ENCODE data around the gene ATP5PD.
"Not testable (repeated sequence)": the region's sequence is repeated elsewhere in the genome, so short reads cannot be mapped to it uniquely, and the experiment has no call there.

Gene ATP5PD

DNA sequence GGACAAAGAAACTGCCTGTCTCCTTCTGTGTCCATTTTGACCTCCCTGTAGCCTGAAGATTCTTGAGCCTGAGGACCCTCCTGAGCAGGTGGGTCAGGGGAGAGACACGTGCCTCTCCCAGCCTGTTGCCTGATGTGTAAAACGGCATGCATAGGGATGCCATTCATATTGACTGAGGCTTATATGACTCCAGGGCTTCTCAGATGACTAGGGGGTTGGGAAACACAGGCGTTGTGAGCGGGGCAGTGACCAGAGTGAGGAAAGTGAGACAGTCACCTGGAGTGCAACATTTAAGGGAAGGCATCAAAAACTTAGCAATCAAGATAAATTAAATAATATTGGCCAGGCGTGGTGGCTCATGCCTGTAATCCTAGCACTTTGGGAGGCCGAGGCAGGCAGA lies 35.9 kb upstream of the ATP5PD start:
- no peaks in the 10 kb centered on the region for H3K9me3 Mint-ChIP-seq
- H3K27me3 Mint-ChIP-seq: peaks cover 5% of the 10 kb centered on the region
- H3K4me3 Mint-ChIP-seq: no peak overlapping the region
- H3K27ac Mint-ChIP-seq: no peak overlapping the region
- no peak for ATAC-seq (ENCODE audit: low read depth)
- no peak for DNase-seq (ENCODE audit: low spot score in 2 of 2)
- no peaks in the 10 kb centered on the region for H3K36me3 Mint-ChIP-seq
- H3K4me1 Mint-ChIP-seq: peaks cover 14% of the 10 kb centered on the region

DNA sequence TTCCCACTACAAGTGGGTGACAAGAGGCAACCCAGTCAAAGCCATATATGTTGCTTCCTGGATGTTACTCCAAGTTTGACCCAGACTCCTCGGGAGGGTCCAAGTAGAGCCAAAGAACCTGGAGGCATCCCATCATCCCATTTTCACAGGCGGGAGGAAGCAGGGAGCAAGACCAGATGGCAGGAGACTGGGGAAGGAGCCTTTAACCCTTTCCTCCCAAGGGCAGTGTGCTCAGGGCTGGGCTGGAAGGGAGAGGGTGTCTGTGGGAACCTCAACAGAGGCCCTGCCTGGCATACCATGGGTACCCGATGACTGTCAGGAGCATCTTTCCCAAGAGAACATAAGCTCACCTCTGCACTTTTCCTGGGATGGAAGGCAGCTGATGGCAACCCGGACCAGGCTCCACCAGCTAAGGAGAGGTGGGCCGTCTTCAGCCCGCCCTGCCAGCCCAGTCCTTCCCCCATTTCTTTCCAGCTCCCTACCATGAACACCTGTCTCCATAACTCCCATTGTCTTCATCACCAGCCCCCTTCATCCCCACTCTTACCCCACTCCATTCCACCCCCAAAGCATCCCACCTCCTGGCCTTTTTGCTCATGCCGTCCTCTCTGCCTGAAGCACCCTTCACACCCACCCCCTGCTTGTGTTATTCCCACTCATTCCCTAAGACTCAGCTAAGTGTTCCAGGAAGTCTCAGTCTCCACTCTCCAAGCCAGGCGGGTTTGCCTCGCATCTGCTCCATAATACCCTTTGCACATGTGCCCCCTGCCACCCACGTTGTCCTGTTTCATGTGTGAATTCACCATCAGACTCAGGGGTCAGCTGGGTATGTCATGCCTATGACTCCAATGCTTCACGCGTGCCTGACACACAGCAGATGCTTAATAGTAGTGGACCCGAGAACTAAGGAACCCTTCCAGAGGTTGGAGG lies 35.1 kb upstream of the ATP5PD start:
- ATAC-seq (ENCODE audit: low read depth) (no peak), DNase-seq (ENCODE audit: low spot score in 2 of 2) (no peak)
- H3K36me3 Mint-ChIP-seq: no peaks in the 10 kb centered on the region
- no peak overlapping the region for H3K27ac Mint-ChIP-seq
- H3K4me3 Mint-ChIP-seq: no peak overlapping the region
- H3K27me3 Mint-ChIP-seq: peaks cover 5% of the 10 kb centered on the region
- H3K4me1 Mint-ChIP-seq: peaks cover 11% of the 10 kb centered on the region
- H3K9me3 Mint-ChIP-seq: no peaks in the 10 kb centered on the region

DNA sequence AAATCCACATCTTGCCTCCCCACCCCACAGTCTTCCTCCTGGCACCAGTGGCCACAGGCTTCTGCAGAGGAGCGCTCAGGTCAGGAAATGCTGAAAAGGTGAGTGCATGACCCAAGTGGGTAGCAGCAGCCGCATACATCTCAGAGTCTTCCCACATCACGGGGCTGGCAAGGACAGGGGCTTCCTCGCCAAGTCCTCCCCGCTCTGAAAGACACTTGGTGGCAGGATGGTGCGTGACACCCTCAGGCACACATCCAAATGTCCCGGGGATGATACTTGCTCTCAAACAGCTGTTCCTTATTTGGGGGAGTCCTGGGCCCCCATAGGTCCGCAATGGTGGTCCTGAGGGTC lies 32.2 kb upstream of the ATP5PD start:
- no peaks in the 10 kb centered on the region for H3K9me3 Mint-ChIP-seq
- peaks cover 9% of the 10 kb centered on the region for H3K4me1 Mint-ChIP-seq
- no peaks in the 10 kb centered on the region for H3K36me3 Mint-ChIP-seq
- no peak for ATAC-seq (ENCODE audit: low read depth)
- no peak overlapping the region for H3K4me3 Mint-ChIP-seq
- peaks cover 4% of the 10 kb centered on the region for H3K27me3 Mint-ChIP-seq
- no peak overlapping the region for H3K27ac Mint-ChIP-seq
- DNase-seq (ENCODE audit: low spot score in 2 of 2): no peak

DNA sequence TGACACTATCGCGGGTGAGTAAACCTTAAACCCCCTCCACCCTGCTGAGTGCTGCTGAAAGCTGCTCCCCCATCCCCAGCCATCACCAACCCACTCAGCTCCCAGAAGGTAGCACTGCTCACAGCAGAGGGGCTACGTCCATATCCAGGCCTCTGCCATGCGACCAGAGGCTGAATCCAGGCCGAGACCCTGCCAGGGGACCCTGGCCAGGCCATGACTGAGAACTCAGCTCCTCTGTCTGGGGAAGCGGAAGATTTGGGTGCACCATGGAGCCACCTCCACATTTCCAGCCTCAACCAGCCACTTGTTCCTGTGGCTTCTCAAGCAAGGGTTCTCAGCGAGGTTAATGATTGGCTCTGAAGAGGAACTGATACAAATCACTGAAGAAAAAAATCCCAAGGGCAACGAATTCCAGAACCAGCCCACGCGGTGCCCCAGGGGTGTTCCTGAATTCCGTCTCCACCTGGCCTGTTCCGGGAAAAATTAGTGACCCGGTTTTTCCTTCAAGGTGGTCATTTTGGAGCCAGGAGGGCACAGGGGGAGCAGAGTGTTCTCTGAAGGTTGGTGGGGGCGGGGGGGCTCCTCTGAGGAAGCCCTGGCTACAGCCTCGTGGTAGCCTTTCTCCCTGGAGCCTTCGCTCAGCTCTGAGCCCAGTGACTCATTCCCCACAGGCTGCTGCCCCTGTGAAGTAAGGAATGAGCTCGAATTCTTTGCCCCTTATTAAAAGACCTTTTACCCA lies 31.7 kb upstream of the ATP5PD start:
- peak overlapping the region; percentile 85 for H3K4me3 Mint-ChIP-seq
- H3K9me3 Mint-ChIP-seq: no peaks in the 10 kb centered on the region
- ATAC-seq (ENCODE audit: low read depth): peak; percentile 34
- no peak for DNase-seq (ENCODE audit: low spot score in 2 of 2)
- peaks cover 4% of the 10 kb centered on the region for H3K27me3 Mint-ChIP-seq
- H3K4me1 Mint-ChIP-seq: peaks cover 9% of the 10 kb centered on the region
- peak overlapping the region; percentile 83 for H3K27ac Mint-ChIP-seq
- no peaks in the 10 kb centered on the region for H3K36me3 Mint-ChIP-seq

DNA sequence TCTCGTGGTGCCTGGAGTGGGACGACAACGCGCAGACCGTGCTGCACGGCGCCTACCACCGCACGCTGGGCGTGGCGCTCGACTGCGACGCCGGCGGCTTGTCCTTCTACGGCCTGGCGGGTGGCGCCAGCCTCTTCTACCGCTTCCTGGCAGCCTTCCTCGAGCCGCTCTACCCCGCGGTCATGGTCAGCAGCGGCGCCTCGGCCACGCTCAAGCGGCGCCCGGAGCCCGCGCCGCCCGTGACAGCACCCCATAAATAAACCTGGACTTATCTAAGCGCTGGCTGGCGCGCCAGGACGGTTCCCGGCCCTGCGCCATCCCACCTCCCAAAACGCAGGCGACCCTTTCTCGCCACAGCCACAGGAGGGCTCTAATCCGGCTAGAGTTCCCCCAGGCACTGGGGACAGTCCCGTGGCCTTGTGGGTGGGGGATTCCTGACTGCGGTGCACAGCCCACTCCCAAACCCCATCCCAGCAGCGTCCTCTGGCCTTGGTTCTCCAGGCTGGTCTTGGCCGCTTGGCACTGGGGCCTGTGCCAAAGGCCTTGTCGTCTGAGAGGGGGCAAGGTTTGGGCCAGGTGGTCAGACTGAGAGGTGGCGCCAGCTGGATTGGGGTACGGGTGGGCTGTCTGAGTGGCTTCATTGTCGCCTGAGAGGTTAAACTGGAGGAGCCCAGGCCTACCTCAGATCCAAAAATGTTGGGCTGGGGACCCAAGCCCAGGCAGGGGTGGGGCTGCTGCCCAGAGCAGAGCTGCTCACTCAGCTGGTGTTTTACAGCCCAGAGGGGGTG lies 30.9 kb upstream of the ATP5PD start:
- peak overlapping the region; percentile 83 for H3K27ac Mint-ChIP-seq
- H3K4me1 Mint-ChIP-seq: peaks cover 9% of the 10 kb centered on the region
- peaks cover 3% of the 10 kb centered on the region for H3K27me3 Mint-ChIP-seq
- H3K9me3 Mint-ChIP-seq: no peaks in the 10 kb centered on the region
- H3K4me3 Mint-ChIP-seq: peak overlapping the region; percentile 85
- ATAC-seq (ENCODE audit: low read depth) (peak; percentile 87), DNase-seq (ENCODE audit: low spot score in 2 of 2) (peak; percentile 48 to 56)
- H3K36me3 Mint-ChIP-seq: no peaks in the 10 kb centered on the region

DNA sequence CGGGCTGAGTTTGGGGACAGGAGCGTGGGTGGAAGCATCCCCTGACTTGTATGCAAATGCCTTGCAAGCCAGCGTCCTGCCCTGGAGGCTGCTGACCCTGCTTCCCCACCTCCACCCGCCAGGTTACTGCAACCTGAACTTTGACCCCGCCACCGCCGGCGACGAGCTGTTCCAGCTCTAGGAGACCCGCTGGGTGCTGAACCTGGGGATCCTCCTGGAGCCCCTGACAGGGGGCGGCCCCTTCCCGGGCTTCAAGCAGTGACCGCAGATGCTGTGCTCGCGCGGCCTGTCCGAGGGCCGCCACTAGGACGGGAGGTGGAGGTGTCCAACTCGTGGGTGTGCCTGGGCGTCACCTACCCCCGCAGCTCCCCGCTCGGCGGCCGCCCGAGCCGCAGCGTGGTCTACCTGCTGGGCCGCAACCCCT lies 30.3 kb upstream of the ATP5PD start:
- H3K36me3 Mint-ChIP-seq: no peaks in the 10 kb centered on the region
- H3K27ac Mint-ChIP-seq: peak overlapping the region; percentile 83
- H3K4me1 Mint-ChIP-seq: peaks cover 7% of the 10 kb centered on the region
- ATAC-seq (ENCODE audit: low read depth) (no peak), DNase-seq (ENCODE audit: low spot score in 2 of 2) (no peak)
- no peaks in the 10 kb centered on the region for H3K9me3 Mint-ChIP-seq
- peak overlapping the region; percentile 85 for H3K4me3 Mint-ChIP-seq
- no peaks in the 10 kb centered on the region for H3K27me3 Mint-ChIP-seq

DNA sequence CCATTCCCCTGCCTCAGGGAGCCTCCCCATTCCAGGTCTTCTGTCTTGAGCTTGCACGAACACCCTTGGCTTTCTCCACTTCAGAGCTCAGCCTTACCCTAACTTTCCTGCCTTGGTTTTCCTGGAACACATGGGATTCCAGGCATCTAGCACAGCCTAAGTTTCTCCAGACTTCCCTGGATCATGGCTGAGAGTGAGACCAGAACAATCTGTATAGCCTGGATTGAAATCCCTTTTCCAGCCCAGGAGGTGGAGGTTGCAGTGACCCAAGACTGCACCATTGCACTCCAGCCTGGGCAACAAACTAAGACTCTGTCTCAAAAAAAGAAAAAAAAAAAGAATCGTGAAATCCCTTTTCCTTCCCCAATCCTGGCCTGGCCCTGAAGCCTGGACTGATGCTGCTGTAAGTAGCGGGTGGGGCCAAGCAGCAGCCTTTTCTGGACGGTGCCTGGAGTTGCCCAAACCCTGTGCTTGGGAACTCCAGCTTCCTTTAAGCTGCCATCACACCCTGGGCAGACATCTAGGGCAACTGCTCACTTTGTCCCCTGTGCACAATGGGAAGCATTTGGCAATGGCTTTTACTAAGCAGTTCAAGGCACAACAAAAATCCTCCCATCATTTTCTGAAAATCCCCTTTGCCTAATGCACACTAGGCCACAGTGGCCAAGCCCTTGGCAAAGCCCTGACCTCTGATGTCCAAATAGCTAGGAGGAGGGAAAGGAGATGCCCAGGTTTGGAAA lies 29.0 kb upstream of the ATP5PD start:
- Mint-ChIP-seq H3K9me3 (no peaks in the 10 kb centered on the region), H3K27me3 (no peaks in the 10 kb centered on the region), H3K27ac (no peak overlapping the region), H3K36me3 (no peaks in the 10 kb centered on the region), H3K4me3 (no peak overlapping the region), H3K4me1 (peaks cover 4% of the 10 kb centered on the region)
- no peak for ATAC-seq (ENCODE audit: low read depth)
- no peak for DNase-seq (ENCODE audit: low spot score in 2 of 2)

DNA sequence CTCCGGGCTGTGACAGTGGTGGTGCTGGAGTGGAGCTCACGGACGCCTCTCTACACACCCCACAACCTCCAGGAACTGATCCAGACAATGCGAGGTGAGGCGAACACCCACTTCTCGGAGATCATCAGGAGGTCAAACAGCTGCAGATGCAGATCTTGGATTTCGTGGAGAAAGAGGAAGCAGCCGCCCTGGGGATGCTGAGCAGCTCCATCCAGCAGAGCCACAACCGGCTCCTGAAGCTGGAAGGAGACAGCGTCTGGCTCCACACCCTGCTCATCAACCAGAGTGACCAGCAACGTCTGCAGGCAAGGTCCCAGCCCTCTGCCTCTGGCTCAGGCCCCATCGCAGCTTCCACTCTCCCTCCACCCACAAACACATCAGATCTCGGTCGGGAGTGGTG lies 27.8 kb upstream of the ATP5PD start:
- Mint-ChIP-seq H3K9me3 (no peaks in the 10 kb centered on the region), H3K27me3 (no peaks in the 10 kb centered on the region), H3K4me1 (peaks cover 4% of the 10 kb centered on the region), H3K27ac (no peak overlapping the region), H3K36me3 (no peaks in the 10 kb centered on the region), H3K4me3 (no peak overlapping the region)
- DNase-seq (ENCODE audit: low spot score in 2 of 2) (no peak), ATAC-seq (ENCODE audit: low read depth) (no peak)

DNA sequence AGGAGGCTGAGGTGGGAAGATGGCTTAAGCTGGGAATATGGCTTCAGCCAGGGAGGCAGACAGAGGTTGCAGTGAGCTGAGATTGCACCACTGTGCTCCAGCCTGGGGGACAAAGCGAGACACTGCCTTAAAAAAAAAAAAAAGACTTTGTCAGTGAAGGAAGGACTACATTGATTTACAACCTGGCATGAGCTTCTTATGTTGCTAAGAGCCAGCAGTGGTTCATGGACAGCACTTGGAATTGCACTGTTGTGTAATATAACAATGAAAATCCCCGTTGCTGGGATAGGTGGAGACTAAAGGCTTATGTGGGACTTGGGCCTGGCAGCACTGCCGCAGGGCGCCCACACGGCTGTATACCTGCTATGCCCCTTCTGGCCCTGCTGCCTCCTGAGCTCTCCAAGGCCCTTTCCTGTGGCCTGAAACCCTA lies 26.9 kb upstream of the ATP5PD start:
- ATAC-seq (ENCODE audit: low read depth) (no peak), DNase-seq (ENCODE audit: low spot score in 2 of 2) (no peak)
- Mint-ChIP-seq H3K27me3 (no peaks in the 10 kb centered on the region), H3K9me3 (no peaks in the 10 kb centered on the region), H3K4me3 (no peak overlapping the region), H3K36me3 (no peaks in the 10 kb centered on the region), H3K4me1 (peaks cover 2% of the 10 kb centered on the region), H3K27ac (no peak overlapping the region)

DNA sequence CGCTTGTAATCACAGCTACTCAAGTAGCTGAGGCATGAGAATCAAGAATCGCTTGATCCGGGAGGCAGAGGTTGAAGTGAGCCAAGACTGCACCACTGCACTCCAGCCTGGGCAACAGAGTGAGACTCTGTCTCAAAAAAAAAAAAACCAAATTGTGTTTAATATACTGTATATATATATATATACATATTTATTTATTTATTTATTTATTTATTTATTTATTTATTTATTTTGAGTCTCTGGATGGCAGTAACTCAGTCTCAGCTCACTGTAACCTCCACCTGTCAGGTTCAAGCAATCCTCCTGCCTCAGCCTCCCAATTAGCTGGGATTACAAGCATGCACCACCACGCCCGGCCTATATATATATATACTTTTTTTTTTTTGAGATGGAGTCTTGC lies 26.1 kb upstream of the ATP5PD start:
- not testable (repeated sequence) for H3K4me1 Mint-ChIP-seq; ATAC-seq (ENCODE audit: low read depth); H3K36me3 Mint-ChIP-seq

DNA sequence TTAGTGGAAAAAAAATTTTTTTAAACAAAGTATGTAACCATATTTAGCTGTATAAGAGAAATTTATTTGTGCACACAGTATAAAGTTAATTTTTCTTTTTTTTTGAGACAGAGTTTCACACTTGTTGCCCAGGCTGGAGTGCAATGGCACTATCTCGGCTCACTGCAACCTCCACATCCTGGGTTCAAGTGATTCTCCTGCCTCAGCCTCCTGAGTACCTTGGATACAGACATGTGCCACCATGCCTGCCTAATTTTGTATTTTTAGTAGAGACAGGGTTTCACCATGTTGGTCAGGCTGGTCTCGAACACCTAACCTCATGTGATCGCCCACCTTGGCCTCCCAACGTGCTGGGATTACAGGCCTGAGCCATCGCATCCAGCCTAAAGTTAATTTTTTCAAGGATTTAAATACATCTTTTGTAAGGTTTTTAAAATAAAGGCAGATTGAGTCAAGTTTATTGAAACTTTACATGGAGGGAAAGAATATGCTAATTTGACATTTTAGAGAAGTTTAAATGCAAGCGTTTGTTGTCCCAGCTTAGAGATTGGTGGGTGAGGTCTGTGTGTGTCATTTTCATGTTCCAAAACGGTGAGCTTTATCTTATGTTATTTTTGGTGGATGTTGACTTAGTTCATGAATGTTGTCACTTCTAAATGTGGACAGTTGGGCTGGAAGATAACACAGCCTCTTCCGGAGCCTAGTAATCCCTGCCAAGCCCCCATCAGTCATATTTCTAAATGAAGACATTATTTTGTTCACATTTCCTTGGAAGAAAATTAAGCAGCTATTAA lies 24.9 kb upstream of the ATP5PD start:
- not testable (repeated sequence) for H3K4me1 Mint-ChIP-seq; H3K36me3 Mint-ChIP-seq; H3K27me3 Mint-ChIP-seq; H3K4me3 Mint-ChIP-seq; ATAC-seq (ENCODE audit: low read depth); H3K9me3 Mint-ChIP-seq; H3K27ac Mint-ChIP-seq; DNase-seq (ENCODE audit: low spot score in 2 of 2)

More for the DNA sequence above, 26.1 kb upstream of the ATP5PD start:
- not testable (repeated sequence) for DNase-seq (ENCODE audit: low spot score in 2 of 2); H3K4me3 Mint-ChIP-seq; H3K27ac Mint-ChIP-seq; H3K9me3 Mint-ChIP-seq; H3K27me3 Mint-ChIP-seq

DNA sequence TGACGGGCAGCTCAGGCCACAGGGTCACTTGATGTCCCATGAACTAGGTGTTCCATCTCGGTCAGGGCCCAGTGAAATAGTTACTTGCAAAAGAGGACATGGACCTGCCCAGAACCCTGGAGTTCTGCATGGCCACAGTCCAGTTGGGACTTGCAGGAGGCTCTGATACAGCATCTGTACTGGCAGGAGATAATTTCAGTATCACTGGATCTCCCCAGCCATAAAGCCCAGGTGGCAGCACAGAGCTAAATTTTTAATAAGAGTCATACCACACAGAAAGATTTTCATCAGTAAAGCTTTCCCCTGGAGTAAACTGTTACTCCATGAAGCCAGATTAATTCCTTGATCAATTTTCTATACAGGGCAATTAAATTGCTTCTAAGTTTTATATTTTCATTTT lies 23.0 kb upstream of the ATP5PD start:
- Mint-ChIP-seq H3K27ac (no peak overlapping the region), H3K4me1 (no peaks in the 10 kb centered on the region)
- ATAC-seq (ENCODE audit: low read depth): peak; percentile 35

DNA sequence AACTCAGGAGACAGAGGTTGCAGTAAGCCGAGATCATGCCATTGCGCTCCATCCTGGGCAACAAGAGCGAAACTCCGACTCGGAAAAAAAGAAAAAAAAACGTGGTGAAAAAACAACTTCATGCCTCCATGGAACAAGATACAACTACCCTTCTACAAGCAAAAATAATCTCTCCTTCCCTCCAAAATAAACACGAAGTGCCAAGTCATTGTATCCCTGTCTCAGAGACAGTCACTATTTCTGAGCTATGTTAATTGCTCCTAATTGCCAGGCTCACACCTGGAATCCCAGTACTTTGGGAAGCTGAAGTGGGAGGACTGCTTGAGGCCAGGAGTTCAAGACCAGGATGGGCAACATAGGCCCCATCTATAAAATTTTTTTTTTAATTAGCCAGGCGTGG lies 22.0 kb upstream of the ATP5PD start:
- H3K36me3 Mint-ChIP-seq: peaks cover 2% of the 10 kb centered on the region
- no peak for DNase-seq (ENCODE audit: low spot score in 2 of 2)
- no peak overlapping the region for H3K4me3 Mint-ChIP-seq
- no peaks in the 10 kb centered on the region for H3K9me3 Mint-ChIP-seq
- H3K27me3 Mint-ChIP-seq: no peaks in the 10 kb centered on the region
- ATAC-seq (ENCODE audit: low read depth): no peak
- no peaks in the 10 kb centered on the region for H3K4me1 Mint-ChIP-seq
- H3K27ac Mint-ChIP-seq: no peak overlapping the region

More for the DNA sequence above, 23.0 kb upstream of the ATP5PD start:
- H3K9me3 Mint-ChIP-seq: no peaks in the 10 kb centered on the region
- no peak for DNase-seq (ENCODE audit: low spot score in 2 of 2)
- no peak overlapping the region for H3K4me3 Mint-ChIP-seq
- H3K36me3 Mint-ChIP-seq: no peaks in the 10 kb centered on the region
- H3K27me3 Mint-ChIP-seq: no peaks in the 10 kb centered on the region
